Measurements from ENCODE around the gene CCDC159. TPM values are rescaled to one million over a fixed set of nuclear protein-coding genes. Genes with fewer than 3 reads are reported as not detected.

Gene CCDC159
- total and polyA plus RNA-seq, 2 donors (not counting 1 experiment from before 2014, with no cell fraction given) = 10.1 to 14.4 TPM

- no peaks in the 10 kb centered on the region for H4K20me1 ChIP-seq (ENCODE audit: control insufficient read depth, extremely low read depth, insufficient read depth, low read length)
- DNase-seq (ENCODE audit: low read depth in 2 of 2) = no peak
- no peaks in the 10 kb centered on the region for H3K79me2 ChIP-seq (ENCODE audit: control insufficient read depth, insufficient read depth, low read length)
- peaks cover 3% of the 10 kb centered on the region for H3K4me1 ChIP-seq (ENCODE audit: control insufficient read depth, extremely low read depth, insufficient read depth, low read length)
- H3K27me3 ChIP-seq (ENCODE audit: control insufficient read depth, insufficient read depth, low read length) = no peaks in the 10 kb centered on the region
- H3K27ac ChIP-seq (ENCODE audit: insufficient read depth, low read length) = no peak overlapping the region
- H3K4me2 ChIP-seq (ENCODE audit: extremely low read depth, insufficient read depth, low read length) = no peak overlapping the region
- no peak overlapping the region for H2AFZ ChIP-seq (ENCODE audit: low read length)
- no peak for TF ChIP-seq EZH2 (IDR thresholded peaks at IDR 0.05; ENCODE audit: low read length, missing control alignments)
- TF ChIP-seq, protein P1, sequence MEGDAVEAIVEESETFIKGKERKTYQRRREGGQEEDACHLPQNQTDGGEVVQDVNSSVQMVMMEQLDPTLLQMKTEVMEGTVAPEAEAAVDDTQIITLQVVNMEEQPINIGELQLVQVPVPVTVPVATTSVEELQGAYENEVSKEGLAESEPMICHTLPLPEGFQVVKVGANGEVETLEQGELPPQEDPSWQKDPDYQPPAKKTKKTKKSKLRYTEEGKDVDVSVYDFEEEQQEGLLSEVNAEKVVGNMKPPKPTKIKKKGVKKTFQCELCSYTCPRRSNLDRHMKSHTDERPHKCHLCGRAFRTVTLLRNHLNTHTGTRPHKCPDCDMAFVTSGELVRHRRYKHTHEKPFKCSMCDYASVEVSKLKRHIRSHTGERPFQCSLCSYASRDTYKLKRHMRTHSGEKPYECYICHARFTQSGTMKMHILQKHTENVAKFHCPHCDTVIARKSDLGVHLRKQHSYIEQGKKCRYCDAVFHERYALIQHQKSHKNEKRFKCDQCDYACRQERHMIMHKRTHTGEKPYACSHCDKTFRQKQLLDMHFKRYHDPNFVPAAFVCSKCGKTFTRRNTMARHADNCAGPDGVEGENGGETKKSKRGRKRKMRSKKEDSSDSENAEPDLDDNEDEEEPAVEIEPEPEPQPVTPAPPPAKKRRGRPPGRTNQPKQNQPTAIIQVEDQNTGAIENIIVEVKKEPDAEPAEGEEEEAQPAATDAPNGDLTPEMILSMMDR (conservative IDR thresholded peaks at IDR 0.05 in 1 of 2, IDR thresholded peaks at IDR 0.05 in 1 of 2; ENCODE audit: low read depth in 1 of 2, low read length in 2 of 2) = no peak
- H3K4me3 ChIP-seq (replicated peaks in 1 of 4; ENCODE audit: control extremely low read depth in 1 of 4, insufficient read depth in 1 of 4, low read depth in 3 of 4, low read length in 4 of 4) = no peak overlapping the region
- no peak overlapping the region for H3K9ac ChIP-seq (ENCODE audit: insufficient read depth, low read length)
- H3K36me3 ChIP-seq (ENCODE audit: control insufficient read depth, insufficient read depth, low read length) = peaks cover 2% of the 10 kb centered on the region
- no peaks in the 10 kb centered on the region for H3K9me3 ChIP-seq (ENCODE audit: control insufficient read depth, insufficient read depth, low read depth, low read length)
Measured at GRCh38 chr19:11335449-11336146, 10.7 kb upstream of the CCDC159 start.

GRCh38 chr19:11337080-11337479 is 9.2 kb upstream of the CCDC159 start:
- no peak overlapping the region for H3K9ac ChIP-seq (ENCODE audit: insufficient read depth, low read length)
- no peak overlapping the region for H3K4me3 ChIP-seq (replicated peaks in 1 of 4; ENCODE audit: control extremely low read depth in 1 of 4, insufficient read depth in 1 of 4, low read depth in 3 of 4, low read length in 4 of 4)
- no peak for DNase-seq (ENCODE audit: low read depth in 2 of 2)
- no peaks in the 10 kb centered on the region for H4K20me1 ChIP-seq (ENCODE audit: control insufficient read depth, extremely low read depth, insufficient read depth, low read length)
- peaks cover 3% of the 10 kb centered on the region for H3K4me1 ChIP-seq (ENCODE audit: control insufficient read depth, extremely low read depth, insufficient read depth, low read length)
- no peaks in the 10 kb centered on the region for H3K27me3 ChIP-seq (ENCODE audit: control insufficient read depth, insufficient read depth, low read length)
- no peak overlapping the region for H3K27ac ChIP-seq (ENCODE audit: insufficient read depth, low read length)
- no peaks in the 10 kb centered on the region for H3K79me2 ChIP-seq (ENCODE audit: control insufficient read depth, insufficient read depth, low read length)
- H3K36me3 ChIP-seq (ENCODE audit: control insufficient read depth, insufficient read depth, low read length) = peaks cover 5% of the 10 kb centered on the region
- H3K4me2 ChIP-seq (ENCODE audit: extremely low read depth, insufficient read depth, low read length) = no peak overlapping the region
- H3K9me3 ChIP-seq (ENCODE audit: control insufficient read depth, insufficient read depth, low read depth, low read length) = no peaks in the 10 kb centered on the region
- no peak overlapping the region for H2AFZ ChIP-seq (ENCODE audit: low read length)
- TF ChIP-seq EZH2 (IDR thresholded peaks at IDR 0.05; ENCODE audit: low read length, missing control alignments) = no peak
- TF ChIP-seq, protein P1 (conservative IDR thresholded peaks at IDR 0.05 in 1 of 2, IDR thresholded peaks at IDR 0.05 in 1 of 2; ENCODE audit: low read depth in 1 of 2, low read length in 2 of 2) = no peak

- no peaks in the 10 kb centered on the region for H3K27me3 ChIP-seq (ENCODE audit: control insufficient read depth, insufficient read depth, low read length)
- H3K79me2 ChIP-seq (ENCODE audit: control insufficient read depth, insufficient read depth, low read length) = no peaks in the 10 kb centered on the region
- no peak overlapping the region for H3K4me2 ChIP-seq (ENCODE audit: extremely low read depth, insufficient read depth, low read length)
- peaks cover 5% of the 10 kb centered on the region for H3K36me3 ChIP-seq (ENCODE audit: control insufficient read depth, insufficient read depth, low read length)
- no peaks in the 10 kb centered on the region for H3K9me3 ChIP-seq (ENCODE audit: control insufficient read depth, insufficient read depth, low read depth, low read length)
- H4K20me1 ChIP-seq (ENCODE audit: control insufficient read depth, extremely low read depth, insufficient read depth, low read length) = no peaks in the 10 kb centered on the region
- H2AFZ ChIP-seq (ENCODE audit: low read length) = no peak overlapping the region
- no peak overlapping the region for H3K9ac ChIP-seq (ENCODE audit: insufficient read depth, low read length)
- H3K27ac ChIP-seq (ENCODE audit: insufficient read depth, low read length) = no peak overlapping the region
- no peak for DNase-seq (ENCODE audit: low read depth in 2 of 2)
- H3K4me3 ChIP-seq (replicated peaks in 1 of 4; ENCODE audit: control extremely low read depth in 1 of 4, insufficient read depth in 1 of 4, low read depth in 3 of 4, low read length in 4 of 4) = no peak overlapping the region
- TF ChIP-seq EZH2 (IDR thresholded peaks at IDR 0.05; ENCODE audit: low read length, missing control alignments) = no peak
- TF ChIP-seq, protein P1 (conservative IDR thresholded peaks at IDR 0.05 in 1 of 2, IDR thresholded peaks at IDR 0.05 in 1 of 2; ENCODE audit: low read depth in 1 of 2, low read length in 2 of 2) = no peak
- H3K4me1 ChIP-seq (ENCODE audit: control insufficient read depth, extremely low read depth, insufficient read depth, low read length) = peaks cover 3% of the 10 kb centered on the region
Measured at GRCh38 chr19:11338121-11338520, 8.2 kb upstream of the CCDC159 start.

All from fibroblast of lung (primary cell).